Activated CD8-positive, alpha-beta T cell treated with anti-CD3 and anti-CD28 coated beads for 36 hours (primary cell): ENCODE results near the gene MKI67. TPM values are rescaled to one million over a fixed set of nuclear protein-coding genes. Genes with fewer than 3 reads are reported as not detected.
"Not testable (repeated sequence)": the region's sequence is repeated elsewhere in the genome, so short reads cannot be mapped to it uniquely, and the experiment has no call there.

Experiments
- ATAC-seq: fragments of 200-7000 bp; cut with Tn5 transposase; one replicate; pipeline ENCODE4 v1.10.0; 2021; ENCODE audit warnings: mild to moderate bottlenecking, moderate library complexity
- CTCF ChIA-PET: fragments of 350-600 bp; sonication (Branson Sonifier 250); formaldehyde crosslinking; loops from one replicate; lab custom pipeline; 2021; ENCODE audit warnings: antibody characterized with exemption; lab: Charles Lee
- POLR2A ChIA-PET: fragments of 350-600 bp; sonication (Branson Sonifier 250); formaldehyde crosslinking; loops from one replicate; lab custom pipeline; 2021; ENCODE audit warnings: antibody characterized with exemption; lab: Charles Lee
- DNase-seq: peaks from one replicate; pipeline ENCODE4 v3.0.0-alpha.2; 2020
- H3K27ac Mint-ChIP-seq: one replicate; pipeline ENCODE4 v1.8.0; 2021; ENCODE audit warnings: mild to moderate bottlenecking, mixed read lengths
- H3K27me3 Mint-ChIP-seq: one replicate; pipeline ENCODE4 v1.8.0; 2021; ENCODE audit warnings: mixed read lengths
- H3K36me3 Mint-ChIP-seq: one replicate; pipeline ENCODE4 v1.8.0; 2021; ENCODE audit warnings: low read depth, mixed read lengths
- H3K4me1 Mint-ChIP-seq: one replicate; pipeline ENCODE4 v1.8.0; 2021; ENCODE audit warnings: low read depth, mixed read lengths
- H3K4me3 Mint-ChIP-seq: one replicate; pipeline ENCODE4 v1.8.0; 2021; ENCODE audit warnings: mild to moderate bottlenecking, moderate library complexity, mixed read lengths
- H3K9me3 Mint-ChIP-seq: one replicate; pipeline ENCODE4 v1.8.0; 2021; ENCODE audit warnings: mixed read lengths
- CTCF ChIP-seq: fragments of 200-600 bp; IDR thresholded peaks from one replicate; pipeline ENCODE4 v1.8.0; 2022; ENCODE audit warnings: antibody characterized with exemption, mild to moderate bottlenecking
- intact Hi-C: fragments of 100-400 bp; cut with micrococcal nuclease; formaldehyde crosslinking; loops from one replicate; pipeline ENCODE4 v1.10.0; 2022
- total RNA-seq, 2 experiments: library from RNA; stranded (reverse); gene quantifications; one replicate each; pipeline ENCODE4 v1.2.3, GENCODE V29; 2021

The MKI67 gene
- total RNA-seq, 2 experiments from 2014 or later: 205 to 230 TPM

GRCh38 chr10:128097783-128098182 lies 28.4 kb downstream of the MKI67 start:
- CTCF ChIA-PET: interaction anchor here (0.9 kb wide), 1 partner anchor 51 kb away, joined by 3 read pairs; no protein-coding TSS in a partner anchor
- Mint-ChIP-seq H3K27ac (no peak overlapping the region), H3K4me1 (peaks cover 32% of the 10 kb centered on the region), H3K9me3 (no peaks in the 10 kb centered on the region), H3K27me3 (no peaks in the 10 kb centered on the region), H3K4me3 (no peak overlapping the region), H3K36me3 (peaks cover 53% of the 10 kb centered on the region)
- DNase-seq (no peak), ATAC-seq (no peak)
- intact Hi-C loops: no loop called here
- TF ChIP-seq CTCF: no peak
- POLR2A ChIA-PET: interaction anchor here (0.8 to 1.2 kb wide), 2 partner anchors 8 to 12 kb away, joined by 3 read pairs; no protein-coding TSS in a partner anchor

GRCh38 chr10:128096486-128097199 lies 29.6 kb downstream of the MKI67 start:
- Mint-ChIP-seq H3K36me3 (peaks cover 53% of the 10 kb centered on the region), H3K27me3 (no peaks in the 10 kb centered on the region), H3K4me3 (no peak overlapping the region), H3K9me3 (no peaks in the 10 kb centered on the region), H3K27ac (peak overlapping the region; percentile 64), H3K4me1 (peaks cover 28% of the 10 kb centered on the region)
- POLR2A ChIA-PET: interaction anchor here (1.0 to 2.7 kb wide), 4 partner anchors 10 to 18 kb away, joined by 3 to 11 read pairs (median 7); no protein-coding TSS in a partner anchor
- ATAC-seq: no peak
- DNase-seq: no peak
- CTCF ChIA-PET: interaction anchor here (0.9 to 2.5 kb wide), 4 partner anchors 17 to 61 kb away, joined by 3 to 10 read pairs (median 5); no protein-coding TSS in a partner anchor
- intact Hi-C loops: no loop called here
- TF ChIP-seq CTCF: no peak

- peak overlapping the region; percentile 64 for H3K27ac Mint-ChIP-seq
- H3K4me1 Mint-ChIP-seq: peaks cover 24% of the 10 kb centered on the region
- peak; percentile 73 for ATAC-seq
- H3K9me3 Mint-ChIP-seq: no peaks in the 10 kb centered on the region
- no peaks in the 10 kb centered on the region for H3K27me3 Mint-ChIP-seq
- ChIA-PET POLR2A (interaction anchor here (1.1 to 2.7 kb wide), 6 partner anchors 11 to 30 kb away, joined by 3 to 11 read pairs (median 4); no protein-coding TSS in a partner anchor), CTCF (interaction anchor here (1.2 to 2.5 kb wide), 4 partner anchors 16 to 85 kb away, joined by 3 to 10 read pairs (median 6); no protein-coding TSS in a partner anchor)
- intact Hi-C loops: no loop called here
- peak overlapping the region; percentile 13 for H3K4me3 Mint-ChIP-seq
- H3K36me3 Mint-ChIP-seq: peaks cover 47% of the 10 kb centered on the region
- peak; percentile 65 for DNase-seq
- no peak for TF ChIP-seq CTCF
These were observed 30.3 kb downstream of the MKI67 start for GRCh38 chr10:128095753-128096469.

GRCh38 chr10:128095027-128095752 lies 31.0 kb downstream of the MKI67 start:
- Mint-ChIP-seq H3K27me3 (no peaks in the 10 kb centered on the region), H3K36me3 (peaks cover 43% of the 10 kb centered on the region), H3K4me3 (no peak overlapping the region)

GRCh38 chr10:128094596-128094995 lies 31.6 kb downstream of the MKI67 start:
- H3K27me3 Mint-ChIP-seq, DNase-seq, H3K4me3 Mint-ChIP-seq, ATAC-seq, intact Hi-C loops, H3K27ac Mint-ChIP-seq, H3K9me3 Mint-ChIP-seq: not testable (repeated sequence)
- peaks cover 37% of the 10 kb centered on the region for H3K36me3 Mint-ChIP-seq
- POLR2A ChIA-PET: interaction anchor here (1.3 to 2.7 kb wide), 3 partner anchors 12 to 30 kb away, joined by 3 to 11 read pairs (median 4); no protein-coding TSS in a partner anchor
- peaks cover 24% of the 10 kb centered on the region for H3K4me1 Mint-ChIP-seq
- CTCF ChIA-PET: interaction anchor here (1.6 to 2.5 kb wide), 2 partner anchors 59 to 83 kb away, joined by 5 to 10 read pairs; no protein-coding TSS in a partner anchor

More at GRCh38 chr10:128095027-128095752, 31.0 kb downstream of the MKI67 start:
- ATAC-seq: peak; percentile 76
- ChIA-PET CTCF (interaction anchor here (1.2 to 2.5 kb wide), 4 partner anchors 16 to 84 kb away, joined by 3 to 10 read pairs (median 6); no protein-coding TSS in a partner anchor), POLR2A (interaction anchor here (0.6 to 2.7 kb wide), 7 partner anchors 12 to 52 kb away, joined by 3 to 11 read pairs (median 4); no protein-coding TSS in a partner anchor)
- H3K9me3 Mint-ChIP-seq: no peaks in the 10 kb centered on the region
- peak; percentile 65 for DNase-seq
- intact Hi-C loops: no loop called here
- no peak for TF ChIP-seq CTCF
- H3K4me1 Mint-ChIP-seq: peaks cover 24% of the 10 kb centered on the region
- peak overlapping the region; percentile 9 for H3K27ac Mint-ChIP-seq
